Measurements from ENCODE around the gene HGFAC.

HGFAC gene

GRCh38 chr4:3462790-3463415 lies 21.1 kb downstream of the HGFAC start, which contains the start of gene DOK7:
Gene DOK7, plus strand, starts transcription at chr4:3463306. Its CDS starts 70 bp downstream, at chr4:3463376.
- no peak for DNase-seq (ENCODE audit: low read depth)

GRCh38 chr4:3463556-3464348 lies 22.0 kb downstream of the HGFAC start:
- no peak for DNase-seq (ENCODE audit: low read depth)

- DNase-seq (ENCODE audit: low read depth) = no peak
Observed at GRCh38 chr4:3464349-3464905, 22.7 kb downstream of the HGFAC start.

GRCh38 chr4:3464911-3465697 lies 23.3 kb downstream of the HGFAC start:
- no peak for DNase-seq (ENCODE audit: low read depth)

- no peak for DNase-seq (ENCODE audit: low read depth)
Observed at GRCh38 chr4:3465698-3466671, 24.2 kb downstream of the HGFAC start.

- DNase-seq (ENCODE audit: low read depth) = no peak
Observed at GRCh38 chr4:3466691-3467600, 25.2 kb downstream of the HGFAC start.

- no peak for DNase-seq (ENCODE audit: low read depth)
Observed at GRCh38 chr4:3467601-3468031, 25.8 kb downstream of the HGFAC start.

GRCh38 chr4:3468154-3468553 lies 26.4 kb downstream of the HGFAC start:
- no peak for DNase-seq (ENCODE audit: low read depth)

- DNase-seq (ENCODE audit: low read depth) = no peak
Observed at GRCh38 chr4:3468804-3469203, 27.0 kb downstream of the HGFAC start.

- DNase-seq (ENCODE audit: low read depth) = no peak
Observed at GRCh38 chr4:3469386-3470243, 27.8 kb downstream of the HGFAC start.

- no peak for DNase-seq (ENCODE audit: low read depth)
Observed at GRCh38 chr4:3470244-3471097, 28.7 kb downstream of the HGFAC start.

GRCh38 chr4:3471098-3471760 lies 29.5 kb downstream of the HGFAC start:
- DNase-seq (ENCODE audit: low read depth) = no peak

GRCh38 chr4:3471886-3472285 lies 30.1 kb downstream of the HGFAC start:
- DNase-seq (ENCODE audit: low read depth) = no peak

- no peak for DNase-seq (ENCODE audit: low read depth)
Observed at GRCh38 chr4:3472411-3473141, 30.8 kb downstream of the HGFAC start.

GRCh38 chr4:3473181-3473950 lies 31.6 kb downstream of the HGFAC start:
- DNase-seq (ENCODE audit: low read depth) = no peak
